Ishikawa (cell line): ENCODE measurements around the gene LPCAT1.

Experiments used
- CEBPB ChIP-seq: IDR thresholded peaks from 2 replicates; pipeline ENCODE4 v1.6.1; 2012
- CREB1 ChIP-seq: IDR thresholded peaks from 2 replicates; pipeline ENCODE4 v1.6.1; 2012; ENCODE audit warnings: low read depth
- EGR1 ChIP-seq: IDR thresholded peaks from 2 replicates; pipeline ENCODE4 v1.6.1; 2012
- EP300 ChIP-seq: IDR thresholded peaks from 2 replicates; pipeline ENCODE4 v1.6.1; 2012; ENCODE audit warnings: borderline replicate concordance
- FOXM1 ChIP-seq: IDR thresholded peaks from 2 replicates; pipeline ENCODE4 v1.6.1; 2012; ENCODE audit warnings: low read depth, borderline replicate concordance
- NFIC ChIP-seq: IDR thresholded peaks from 2 replicates; pipeline ENCODE4 v1.6.1; 2012
- RAD21 ChIP-seq: IDR thresholded peaks from 2 replicates; pipeline ENCODE4 v1.6.1; 2012; ENCODE audit warnings: low read depth
- TAF1 ChIP-seq: IDR thresholded peaks from 2 replicates; pipeline ENCODE4 v1.6.1; 2012; ENCODE audit warnings: low read depth, mild to moderate bottlenecking
- TCF12 ChIP-seq: IDR thresholded peaks from 2 replicates; pipeline ENCODE4 v1.6.1; 2012; ENCODE audit warnings: low read depth
- TEAD4 ChIP-seq: IDR thresholded peaks from 2 replicates; pipeline ENCODE4 v1.6.1; 2012
- YY1 ChIP-seq: IDR thresholded peaks from 2 replicates; pipeline ENCODE4 v1.6.1; 2012; ENCODE audit warnings: low read depth
- ZBTB7A ChIP-seq: IDR thresholded peaks from 2 replicates; pipeline ENCODE4 v1.6.1; 2012; ENCODE audit warnings: low read depth
- TF ChIP-seq, protein P1 (sequence below): IDR thresholded peaks from 2 replicates; pipeline ENCODE4 v1.6.1; 2012
- TF ChIP-seq, protein P2 (sequence below): IDR thresholded peaks from 2 replicates; pipeline ENCODE4 v1.6.1; 2012; ENCODE audit warnings: low read depth, mild to moderate bottlenecking
- TF ChIP-seq, protein P3 (sequence below): IDR thresholded peaks from 2 replicates; pipeline ENCODE4 v1.6.1; 2012

Gene LPCAT1

DNA sequence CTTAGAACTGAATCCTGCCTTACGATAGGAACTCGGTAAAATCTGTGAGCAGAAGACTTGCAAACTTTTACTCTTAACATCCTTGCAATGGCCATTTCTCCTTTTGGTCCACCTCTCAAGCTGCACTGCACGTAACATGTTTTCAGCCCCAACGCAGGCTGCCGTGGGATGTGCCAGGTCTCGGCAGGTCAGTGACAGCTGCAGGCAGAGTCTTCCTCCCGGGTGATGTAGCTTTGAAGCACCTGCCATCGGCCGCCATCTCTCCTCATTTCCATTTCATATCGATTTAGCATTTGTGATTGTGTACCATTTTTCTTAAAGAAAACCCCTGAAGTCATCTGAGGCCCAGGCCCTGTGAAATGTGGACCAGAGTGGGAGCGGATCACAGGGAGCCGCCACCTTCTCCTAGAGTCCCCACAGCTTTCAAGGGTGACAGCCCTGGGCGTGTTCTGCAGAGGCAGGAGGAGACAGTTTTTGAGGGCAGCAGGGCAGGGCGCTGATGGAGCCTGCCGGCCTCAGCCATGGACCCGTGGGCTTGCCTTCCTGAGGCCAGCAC lies 25.8 kb upstream of the LPCAT1 start:
- TF ChIP-seq, protein P1, sequence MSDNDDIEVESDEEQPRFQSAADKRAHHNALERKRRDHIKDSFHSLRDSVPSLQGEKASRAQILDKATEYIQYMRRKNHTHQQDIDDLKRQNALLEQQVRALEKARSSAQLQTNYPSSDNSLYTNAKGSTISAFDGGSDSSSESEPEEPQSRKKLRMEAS = no peak

DNA sequence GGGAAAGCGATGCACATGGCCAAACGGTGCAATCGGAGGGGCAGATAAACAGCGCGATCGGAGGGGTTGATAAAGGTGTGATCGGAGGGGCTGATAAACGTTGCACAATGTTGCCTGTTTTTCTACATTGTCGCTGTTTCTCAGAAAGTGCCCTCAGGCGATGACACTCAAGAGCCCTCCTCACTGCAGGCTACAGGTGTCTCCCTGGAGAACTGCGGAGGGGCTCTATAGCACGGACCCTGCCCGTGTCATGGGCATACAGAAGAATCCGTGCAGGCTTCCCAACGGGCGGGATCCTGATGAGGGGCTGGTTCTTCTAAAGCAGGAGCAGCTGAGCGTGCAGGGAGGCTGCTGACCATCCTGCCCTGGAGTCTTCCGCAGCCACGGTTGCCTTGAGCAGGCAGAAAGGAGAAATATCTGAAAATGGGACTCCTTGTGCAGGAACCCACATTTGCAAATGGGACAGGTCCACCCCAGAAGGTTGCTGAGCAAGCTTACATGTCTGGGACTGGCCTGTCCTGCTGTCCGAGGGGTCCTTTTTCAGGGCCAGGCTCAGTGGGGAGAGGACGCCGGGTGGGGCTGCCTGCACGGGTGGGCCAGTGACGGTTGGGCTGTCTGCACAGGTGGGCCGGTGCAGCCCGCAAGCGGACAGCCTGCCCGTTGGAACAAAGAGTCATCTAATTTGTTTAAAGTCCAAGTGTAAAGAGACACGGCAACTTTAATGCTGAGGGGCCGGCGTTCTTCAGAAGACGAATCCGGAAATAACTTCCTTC lies 25.1 kb upstream of the LPCAT1 start:
- TF ChIP-seq, protein P2, sequence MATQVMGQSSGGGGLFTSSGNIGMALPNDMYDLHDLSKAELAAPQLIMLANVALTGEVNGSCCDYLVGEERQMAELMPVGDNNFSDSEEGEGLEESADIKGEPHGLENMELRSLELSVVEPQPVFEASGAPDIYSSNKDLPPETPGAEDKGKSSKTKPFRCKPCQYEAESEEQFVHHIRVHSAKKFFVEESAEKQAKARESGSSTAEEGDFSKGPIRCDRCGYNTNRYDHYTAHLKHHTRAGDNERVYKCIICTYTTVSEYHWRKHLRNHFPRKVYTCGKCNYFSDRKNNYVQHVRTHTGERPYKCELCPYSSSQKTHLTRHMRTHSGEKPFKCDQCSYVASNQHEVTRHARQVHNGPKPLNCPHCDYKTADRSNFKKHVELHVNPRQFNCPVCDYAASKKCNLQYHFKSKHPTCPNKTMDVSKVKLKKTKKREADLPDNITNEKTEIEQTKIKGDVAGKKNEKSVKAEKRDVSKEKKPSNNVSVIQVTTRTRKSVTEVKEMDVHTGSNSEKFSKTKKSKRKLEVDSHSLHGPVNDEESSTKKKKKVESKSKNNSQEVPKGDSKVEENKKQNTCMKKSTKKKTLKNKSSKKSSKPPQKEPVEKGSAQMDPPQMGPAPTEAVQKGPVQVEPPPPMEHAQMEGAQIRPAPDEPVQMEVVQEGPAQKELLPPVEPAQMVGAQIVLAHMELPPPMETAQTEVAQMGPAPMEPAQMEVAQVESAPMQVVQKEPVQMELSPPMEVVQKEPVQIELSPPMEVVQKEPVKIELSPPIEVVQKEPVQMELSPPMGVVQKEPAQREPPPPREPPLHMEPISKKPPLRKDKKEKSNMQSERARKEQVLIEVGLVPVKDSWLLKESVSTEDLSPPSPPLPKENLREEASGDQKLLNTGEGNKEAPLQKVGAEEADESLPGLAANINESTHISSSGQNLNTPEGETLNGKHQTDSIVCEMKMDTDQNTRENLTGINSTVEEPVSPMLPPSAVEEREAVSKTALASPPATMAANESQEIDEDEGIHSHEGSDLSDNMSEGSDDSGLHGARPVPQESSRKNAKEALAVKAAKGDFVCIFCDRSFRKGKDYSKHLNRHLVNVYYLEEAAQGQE = no peak
- TF ChIP-seq ZBTB7A = no peak
- TF ChIP-seq, protein P1 = no peak
- no peak for TF ChIP-seq RAD21
- no peak for TF ChIP-seq FOXM1
- no peak for TF ChIP-seq NFIC

DNA sequence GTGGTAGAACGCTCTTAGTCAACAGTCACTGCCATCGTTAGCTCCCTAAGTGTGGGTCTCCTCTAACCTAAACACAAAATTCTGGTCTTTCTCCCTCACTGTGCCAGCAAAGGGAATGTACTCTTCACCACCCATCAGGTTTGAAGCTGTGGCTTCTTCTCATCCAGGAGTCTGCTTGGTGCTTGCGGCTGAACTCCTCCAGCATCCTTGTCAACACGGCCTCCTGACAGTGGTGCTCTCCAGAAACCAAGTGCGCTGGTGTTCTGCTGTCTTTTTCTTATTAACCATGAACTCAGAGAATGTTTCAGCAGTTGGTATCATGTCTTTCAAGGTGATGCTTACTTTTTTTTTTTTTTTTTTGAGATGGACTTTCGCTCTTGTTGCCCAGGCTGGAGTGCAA lies 23.9 kb upstream of the LPCAT1 start:
- TF ChIP-seq TCF12 (no peak), TEAD4 (no peak), NFIC (no peak), YY1 (no peak), EP300 (no peak), CREB1 (no peak), TAF1 (no peak)
- TF ChIP-seq, protein P3, sequence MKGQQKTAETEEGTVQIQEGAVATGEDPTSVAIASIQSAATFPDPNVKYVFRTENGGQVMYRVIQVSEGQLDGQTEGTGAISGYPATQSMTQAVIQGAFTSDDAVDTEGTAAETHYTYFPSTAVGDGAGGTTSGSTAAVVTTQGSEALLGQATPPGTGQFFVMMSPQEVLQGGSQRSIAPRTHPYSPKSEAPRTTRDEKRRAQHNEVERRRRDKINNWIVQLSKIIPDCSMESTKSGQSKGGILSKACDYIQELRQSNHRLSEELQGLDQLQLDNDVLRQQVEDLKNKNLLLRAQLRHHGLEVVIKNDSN = no peak
- TF ChIP-seq, protein P2 = no peak

DNA sequence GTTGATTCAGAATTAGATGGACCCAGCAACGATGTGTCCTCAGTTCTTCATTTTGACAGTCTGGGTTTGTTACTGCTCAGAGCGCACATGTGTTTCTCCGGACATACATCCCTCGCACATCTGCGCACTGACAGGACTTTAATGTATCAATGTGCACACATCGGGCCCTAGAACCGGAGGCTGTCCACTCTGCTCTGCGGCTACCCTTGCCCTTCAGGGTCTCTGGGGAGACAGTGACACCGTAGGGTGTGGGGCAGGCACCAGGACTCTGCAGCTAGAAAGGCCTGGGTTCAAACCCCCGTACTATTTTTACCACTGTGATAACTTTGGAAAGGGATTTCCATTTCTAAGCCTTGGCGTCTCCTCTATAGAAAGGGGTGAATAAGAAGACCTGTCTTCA lies 23.5 kb upstream of the LPCAT1 start:
- no peak for TF ChIP-seq TEAD4
- TF ChIP-seq, protein P1 = no peak
- TF ChIP-seq EGR1 = no peak
- no peak for TF ChIP-seq TAF1
- no peak for TF ChIP-seq CREB1
- no peak for TF ChIP-seq NFIC
- no peak for TF ChIP-seq RAD21
- TF ChIP-seq YY1 = no peak
- TF ChIP-seq FOXM1 = no peak
- no peak for TF ChIP-seq ZBTB7A
- TF ChIP-seq, protein P2 = no peak
- no peak for TF ChIP-seq CEBPB
- no peak for TF ChIP-seq TCF12
- no peak for TF ChIP-seq EP300
- TF ChIP-seq, protein P3 = no peak

DNA sequence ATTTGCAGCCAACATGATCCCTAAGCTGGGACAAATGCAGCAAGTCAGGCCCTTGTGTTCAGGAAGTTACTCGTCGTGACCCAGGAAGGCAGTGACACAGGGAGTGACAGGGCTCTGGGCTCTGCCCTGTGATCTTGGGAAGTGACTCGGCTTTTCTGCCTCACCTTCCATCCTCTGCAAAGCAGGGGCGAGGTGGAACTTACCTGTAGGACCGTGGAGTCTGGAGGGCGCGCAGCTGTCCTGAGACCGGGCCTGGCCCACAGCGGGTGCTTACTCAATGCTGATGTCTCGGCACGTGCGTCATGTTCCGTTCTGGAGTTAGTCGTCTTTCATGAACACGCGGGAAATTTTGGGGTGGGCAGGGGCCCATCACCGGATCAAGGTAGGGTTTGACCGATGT lies 22.8 kb upstream of the LPCAT1 start:
- TF ChIP-seq FOXM1 = no peak
- TF ChIP-seq TCF12 = no peak
- TF ChIP-seq, protein P3 = no peak
- no peak for TF ChIP-seq CREB1
- TF ChIP-seq ZBTB7A = no peak
- no peak for TF ChIP-seq RAD21
- TF ChIP-seq, protein P2 = no peak
- TF ChIP-seq CEBPB = no peak
- no peak for TF ChIP-seq EGR1
- TF ChIP-seq EP300 = no peak
- TF ChIP-seq YY1 = no peak
- TF ChIP-seq NFIC = no peak
- no peak for TF ChIP-seq TAF1
- TF ChIP-seq, protein P1 = no peak
- no peak for TF ChIP-seq TEAD4
